IMR-90 (cell line): ENCODE data around the gene ARVCF. TPM values are rescaled to one million over a fixed set of nuclear protein-coding genes. Genes with fewer than 3 reads are reported as not detected.

Source experiments
- ATAC-seq: fragments of 200-7000 bp; cut with Tn5 transposase; 2 replicates; pipeline ENCODE4 v1.9.1; 2020; ENCODE audit warnings: low read depth, mild to moderate bottlenecking, moderate library complexity
- BruUV-seq: library from RNA; stranded (reverse); fragments of 400-500 nt; replicated peaks from 2 replicates; lab custom pipeline; 2021; lab: Mats Ljungman, UMichigan
- CTCF ChIA-PET: fragments of 300-600 bp; formaldehyde crosslinking; extraction: SDS; loops from one replicate; lab custom pipeline; 2021; ENCODE audit warnings: antibody characterized with exemption; lab: Yijun Ruan, JAX
- POLR2A ChIA-PET: fragments of 300-600 bp; sonication (Branson Sonifier 250); formaldehyde crosslinking; loops from one replicate; lab custom pipeline; 2022; ENCODE audit warnings: antibody characterized with exemption; ENCODE audit not compliant: unreplicated experiment; lab: Charles Lee
- DNase-seq: peaks from one replicate; pipeline ENCODE4 v3.0.0; 2013
- H2AFZ ChIP-seq: replicated peaks from 2 replicates; pipeline ENCODE3; 2013; ENCODE audit warnings: low read length, mild to moderate bottlenecking; ENCODE audit not compliant: poor library complexity
- H2AK5ac ChIP-seq: 2 replicates; pipeline ENCODE4 v1.6.1; 2013; ENCODE audit warnings: low read depth, low read length, inconsistent platforms
- H2AK9ac ChIP-seq: replicated peaks from 2 replicates; pipeline ENCODE3; 2013; ENCODE audit warnings: mild to moderate bottlenecking, low read depth, low read length, moderate library complexity; ENCODE audit not compliant: poor library complexity
- H2BK120ac ChIP-seq: 2 replicates; pipeline ENCODE4 v1.6.1; 2013; ENCODE audit warnings: low read depth, low read length, inconsistent platforms
- H2BK15ac ChIP-seq: 3 replicates; pipeline ENCODE4 v1.6.1; 2013; ENCODE audit warnings: low read depth, low read length, inconsistent platforms
- H2BK20ac ChIP-seq: 2 replicates; pipeline ENCODE4 v1.6.1; 2013; ENCODE audit warnings: low read depth, mild to moderate bottlenecking, inconsistent platforms, low read length, moderate library complexity
- H2BK5ac ChIP-seq: 2 replicates; pipeline ENCODE4 v1.6.1; 2013; ENCODE audit warnings: mild to moderate bottlenecking, low read depth, low read length, inconsistent platforms; ENCODE audit not compliant: poor library complexity, severe bottlenecking
- H3K14ac ChIP-seq: replicated peaks from 2 replicates; pipeline ENCODE4 v1.6.1; 2013; ENCODE audit warnings: low read depth, low read length, inconsistent platforms
- H3K18ac ChIP-seq: 2 replicates; pipeline ENCODE4 v1.6.1; 2013; ENCODE audit warnings: low read depth, low read length, control low read depth
- H3K23ac ChIP-seq: 2 replicates; pipeline ENCODE4 v1.6.1; 2013; ENCODE audit warnings: low read depth, low read length, inconsistent platforms
- H3K27ac ChIP-seq: 2 replicates; pipeline ENCODE4 v1.5.1; 2013; ENCODE audit warnings: mild to moderate bottlenecking, control low read depth, low read length; ENCODE audit not compliant: insufficient read depth
- H3K27me3 ChIP-seq: 2 replicates; pipeline ENCODE4 v1.6.1; 2013; ENCODE audit warnings: low read length; ENCODE audit not compliant: control insufficient read depth, insufficient read depth
- H3K36me3 ChIP-seq: 2 replicates; pipeline ENCODE4 v1.6.1; 2013; ENCODE audit warnings: low read length, mixed read lengths; ENCODE audit not compliant: control insufficient read depth, insufficient read depth
- H3K4ac ChIP-seq: 2 replicates; pipeline ENCODE4 v1.6.1; 2013; ENCODE audit warnings: low read depth, low read length, inconsistent platforms
- H3K4me1 ChIP-seq: 2 replicates; pipeline ENCODE4 v1.6.1; 2013; ENCODE audit warnings: low read length, mixed read lengths; ENCODE audit not compliant: control insufficient read depth, insufficient read depth
- H3K4me2 ChIP-seq: 2 replicates; pipeline ENCODE4 v1.6.1; 2013; ENCODE audit warnings: low read depth, mild to moderate bottlenecking, control low read depth, low read length, moderate library complexity
- H3K4me3 ChIP-seq: 2 replicates; pipeline ENCODE4 v1.5.1; 2013; ENCODE audit warnings: low read depth, mild to moderate bottlenecking, control low read depth, low read length, moderate library complexity; ENCODE audit not compliant: insufficient read depth
- H3K56ac ChIP-seq: 2 replicates; pipeline ENCODE4 v1.6.1; 2013; ENCODE audit warnings: low read length, inconsistent platforms; ENCODE audit not compliant: insufficient read depth; ENCODE audit errors: extremely low read depth
- H3K79me1 ChIP-seq, 2 experiments: 2 replicates each; pipeline ENCODE4 v1.6.1; 2013; ENCODE audit warnings: low read length in 2 of 2, inconsistent platforms in 1 of 2, low read depth in 1 of 2
- H3K9ac ChIP-seq: 2 replicates; pipeline ENCODE4 v1.6.1; 2013; ENCODE audit warnings: low read depth, low read length, control low read depth
- H3K9me1 ChIP-seq: 2 replicates; pipeline ENCODE4 v1.6.1; 2013; ENCODE audit warnings: low read length, inconsistent platforms; ENCODE audit not compliant: insufficient read depth
- H3K9me3 ChIP-seq: 2 replicates; pipeline ENCODE4 v1.6.1; 2013; ENCODE audit warnings: low read length; ENCODE audit not compliant: control insufficient read depth, insufficient read depth
- H4K20me1 ChIP-seq: 2 replicates; pipeline ENCODE4 v1.6.1; 2013; ENCODE audit warnings: low read length, inconsistent platforms; ENCODE audit not compliant: insufficient read depth
- H4K5ac ChIP-seq: 2 replicates; pipeline ENCODE4 v1.6.1; 2013; ENCODE audit warnings: mild to moderate bottlenecking, low read depth, low read length, control low read depth
- H4K8ac ChIP-seq, 2 experiments: 2 replicates each; pipeline ENCODE4 v1.6.1; 2013; ENCODE audit warnings: low read depth in 2 of 2, low read length in 2 of 2, control low read depth in 1 of 2, inconsistent platforms in 1 of 2
- H4K91ac ChIP-seq: 2 replicates; pipeline ENCODE4 v1.6.1; 2013; ENCODE audit warnings: low read depth, low read length, inconsistent platforms; ENCODE audit not compliant: insufficient read depth
- BHLHE40 ChIP-seq: fragments of 150-350 bp; IDR thresholded peaks from 2 replicates; pipeline ENCODE4 v1.6.1; 2016; ENCODE audit warnings: mild to moderate bottlenecking, low read depth, low read length
- CEBPB ChIP-seq: IDR thresholded peaks from 2 replicates; pipeline ENCODE4 v1.6.1; 2012; ENCODE audit warnings: low read depth, low read length, improper control_type of control experiment
- CHD1 ChIP-seq: IDR thresholded peaks from 2 replicates; pipeline ENCODE4 v1.6.1; 2012; ENCODE audit warnings: low read depth, low read length, improper control_type of control experiment
- FOS ChIP-seq: fragments of 150-350 bp; IDR thresholded peaks from 2 replicates; pipeline ENCODE4 v1.6.1; 2016; ENCODE audit warnings: low read depth, low read length
- MAFK ChIP-seq: IDR thresholded peaks from 2 replicates; pipeline ENCODE4 v1.6.1; 2012; ENCODE audit warnings: low read depth, low read length, improper control_type of control experiment
- MAZ ChIP-seq: IDR thresholded peaks from 2 replicates; pipeline ENCODE4 v1.6.1; 2012; ENCODE audit warnings: low read depth, mild to moderate bottlenecking, low read length, improper control_type of control experiment, moderate library complexity, borderline replicate concordance
- MXI1 ChIP-seq: IDR thresholded peaks from 2 replicates; pipeline ENCODE4 v1.6.1; 2012; ENCODE audit warnings: low read depth, mild to moderate bottlenecking, low read length, moderate library complexity, borderline replicate concordance
- NFE2L2 ChIP-seq: fragments of 150-350 bp; IDR thresholded peaks from 2 replicates; pipeline ENCODE4 v1.6.1; 2016; ENCODE audit warnings: low read depth, mild to moderate bottlenecking, low read length
- POLR2A ChIP-seq: IDR thresholded peaks from 2 replicates; pipeline ENCODE4 v1.6.1; 2012; ENCODE audit warnings: mild to moderate bottlenecking, low read depth, low read length
- RAD21 ChIP-seq: IDR thresholded peaks from 2 replicates; pipeline ENCODE4 v1.6.1; 2012; ENCODE audit warnings: low read length, improper control_type of control experiment
- RCOR1 ChIP-seq: IDR thresholded peaks from 2 replicates; pipeline ENCODE4 v1.6.1; 2012; ENCODE audit warnings: mild to moderate bottlenecking, low read length, improper control_type of control experiment; ENCODE audit not compliant: insufficient replicate concordance
- RFX5 ChIP-seq: IDR thresholded peaks from 2 replicates; pipeline ENCODE4 v1.8.0; 2012; ENCODE audit warnings: low read depth, mild to moderate bottlenecking, low read length, moderate library complexity
- SMC3 ChIP-seq: fragments of 150-350 bp; IDR thresholded peaks from 2 replicates; pipeline ENCODE4 v1.6.1; 2016; ENCODE audit warnings: low read depth, mild to moderate bottlenecking, antibody characterized with exemption, low read length, moderate library complexity
- USF2 ChIP-seq: fragments of 150-350 bp; IDR thresholded peaks from 2 replicates; pipeline ENCODE4 v1.6.1; 2017; ENCODE audit warnings: mild to moderate bottlenecking, antibody characterized with exemption, low read length, low read depth
- WGBS, 2 experiments: methylation state at CpG; one replicate each; pipeline versions ENCODE4 v1.1.5 to v1.1.7; 2013; ENCODE audit warnings: missing lambda C conversion rate in 2 of 2; ENCODE audit not compliant: insufficient read length in 1 of 2; ENCODE audit errors: extremely low coverage in 2 of 2; 5-methylcytosine and 5-hydroxymethylcytosine counted together
- dilution Hi-C: fragments of 300-500 bp; cut with HindIII; formaldehyde crosslinking; loops from one replicate; pipeline ENCODE4 v1.14.3; 2018; ENCODE audit warnings: low sequenced_read_pairs; ENCODE audit not compliant: unreplicated experiment
- in situ Hi-C: fragments of 300-500 bp; cut with MboI; formaldehyde crosslinking; loops from 3 replicates; pipeline ENCODE4 v1.14.3; 2019; ENCODE audit warnings: low sequenced_read_pairs, inconsistent platforms, mixed read lengths
- intact Hi-C: fragments of 100-400 bp; cut with micrococcal nuclease; formaldehyde crosslinking; loops from 2 replicates; pipeline ENCODE4 v1.10.0; 2022
- polyA plus RNA-seq, 3 experiments: library from polyadenylated mRNA; depleted of rRNA; stranded (reverse); fragments of >200 nt; gene quantifications; 2 replicates each; pipeline ENCODE4 v1.2.3, GENCODE V29; 2012; ENCODE audit warnings: low replicate concordance in 1 of 3
- total RNA-seq: library from RNA; depleted of rRNA; stranded (reverse); fragments of >200 nt; gene quantifications from 2 replicates; pipeline ENCODE4 v1.2.3, GENCODE V29; 2012
- TF ChIP-seq, protein P1 (sequence below): conservative IDR thresholded peaks from 2 replicates; pipeline ENCODE4 v1.5.1; 2012; ENCODE audit warnings: mild to moderate bottlenecking, low read depth, low read length, improper control_type of control experiment
- TF ChIP-seq, protein P2 (sequence below): fragments of 150-350 bp; IDR thresholded peaks from 2 replicates; pipeline ENCODE4 v1.6.1; 2016; ENCODE audit warnings: low read depth, mild to moderate bottlenecking, low read length, moderate library complexity, borderline replicate concordance

Gene ARVCF
- total and polyA plus RNA-seq, 2 of the 4 experiments (the other 2 are of a cell fraction) = 8.6 to 14.1 TPM

DNA sequence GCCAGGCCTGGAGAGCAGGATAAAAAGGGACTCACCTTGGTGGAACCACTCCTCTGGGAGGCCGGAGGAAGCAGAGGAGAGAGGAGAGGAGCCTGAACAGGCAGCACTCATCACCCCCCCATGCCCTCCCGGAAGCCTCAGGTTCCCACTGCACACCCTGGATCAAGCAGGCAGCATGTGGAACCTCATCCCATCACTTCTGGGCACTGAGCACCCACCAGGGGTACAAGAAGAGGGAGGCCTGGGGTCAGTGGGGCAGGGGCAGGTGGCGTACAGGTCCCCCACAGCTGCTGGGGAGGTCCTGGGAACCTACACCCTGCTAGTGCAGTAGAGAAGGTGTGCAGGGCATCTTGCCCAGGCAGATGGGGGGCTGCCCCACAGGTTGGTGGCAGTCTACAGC, 40.0 kb downstream of the ARVCF start:
- Histone ChIP-seq H2BK20ac (no peak overlapping the region), H3K9me1 (no peaks in the 10 kb centered on the region), H2BK5ac (no peak overlapping the region), H3K9me3 (no peaks in the 10 kb centered on the region), H3K23ac (no peak overlapping the region), H3K4me3 (no peak overlapping the region), H2AFZ (no peak overlapping the region), H3K36me3 (peaks cover 19% of the 10 kb centered on the region), H4K8ac (no peak overlapping the region), H3K79me1 (no peaks in the 10 kb centered on the region), H3K4ac (no peak overlapping the region), H3K14ac (no peak overlapping the region), H2AK9ac (no peak overlapping the region), H4K20me1 (0 out of 2 replicates have a peak, but pooled peaks cover 6% of the 10 kb centered on the region), H3K56ac (no peak overlapping the region), H2AK5ac (no peak overlapping the region), H4K91ac (no peak overlapping the region), H3K27me3 (no peaks in the 10 kb centered on the region), H2BK120ac (no peak overlapping the region), H3K4me1 (no peaks in the 10 kb centered on the region), H3K27ac (no peak overlapping the region), H3K4me2 (no peak overlapping the region), H3K9ac (no peak overlapping the region), H3K18ac (no peak overlapping the region), H2BK15ac (no peak overlapping the region), H4K5ac (no peak overlapping the region)
- CTCF ChIA-PET = no interaction called here
- WGBS, 2 experiments = no CpG with 5 or more reads among the region's 3 CpGs
- ATAC-seq (no peak), DNase-seq (no peak)
- TF ChIP-seq CHD1 (no peak), RAD21 (no peak), RCOR1 (no peak), NFE2L2 (no peak), FOS (no peak), RFX5 (no peak), MAZ (no peak), SMC3 (no peak), POLR2A (no peak), MXI1 (no peak), MAFK (no peak), BHLHE40 (no peak), USF2 (no peak), CEBPB (no peak)
- TF ChIP-seq, protein P1, sequence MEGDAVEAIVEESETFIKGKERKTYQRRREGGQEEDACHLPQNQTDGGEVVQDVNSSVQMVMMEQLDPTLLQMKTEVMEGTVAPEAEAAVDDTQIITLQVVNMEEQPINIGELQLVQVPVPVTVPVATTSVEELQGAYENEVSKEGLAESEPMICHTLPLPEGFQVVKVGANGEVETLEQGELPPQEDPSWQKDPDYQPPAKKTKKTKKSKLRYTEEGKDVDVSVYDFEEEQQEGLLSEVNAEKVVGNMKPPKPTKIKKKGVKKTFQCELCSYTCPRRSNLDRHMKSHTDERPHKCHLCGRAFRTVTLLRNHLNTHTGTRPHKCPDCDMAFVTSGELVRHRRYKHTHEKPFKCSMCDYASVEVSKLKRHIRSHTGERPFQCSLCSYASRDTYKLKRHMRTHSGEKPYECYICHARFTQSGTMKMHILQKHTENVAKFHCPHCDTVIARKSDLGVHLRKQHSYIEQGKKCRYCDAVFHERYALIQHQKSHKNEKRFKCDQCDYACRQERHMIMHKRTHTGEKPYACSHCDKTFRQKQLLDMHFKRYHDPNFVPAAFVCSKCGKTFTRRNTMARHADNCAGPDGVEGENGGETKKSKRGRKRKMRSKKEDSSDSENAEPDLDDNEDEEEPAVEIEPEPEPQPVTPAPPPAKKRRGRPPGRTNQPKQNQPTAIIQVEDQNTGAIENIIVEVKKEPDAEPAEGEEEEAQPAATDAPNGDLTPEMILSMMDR = no peak
- TF ChIP-seq, protein P2, sequence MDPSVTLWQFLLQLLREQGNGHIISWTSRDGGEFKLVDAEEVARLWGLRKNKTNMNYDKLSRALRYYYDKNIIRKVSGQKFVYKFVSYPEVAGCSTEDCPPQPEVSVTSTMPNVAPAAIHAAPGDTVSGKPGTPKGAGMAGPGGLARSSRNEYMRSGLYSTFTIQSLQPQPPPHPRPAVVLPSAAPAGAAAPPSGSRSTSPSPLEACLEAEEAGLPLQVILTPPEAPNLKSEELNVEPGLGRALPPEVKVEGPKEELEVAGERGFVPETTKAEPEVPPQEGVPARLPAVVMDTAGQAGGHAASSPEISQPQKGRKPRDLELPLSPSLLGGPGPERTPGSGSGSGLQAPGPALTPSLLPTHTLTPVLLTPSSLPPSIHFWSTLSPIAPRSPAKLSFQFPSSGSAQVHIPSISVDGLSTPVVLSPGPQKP = no peak
- dilution Hi-C loops (no loop called here), in situ Hi-C loops (no loop called here), intact Hi-C loops (no loop called here)
- POLR2A ChIA-PET = no interaction called here
- no TSS peak for BruUV-seq
